Epithelial cell of esophagus (primary cell): ENCODE measurements around the gene KRTAP5-7.
"Not testable (repeated sequence)": the region's sequence is repeated elsewhere in the genome, so short reads cannot be mapped to it uniquely, and the experiment has no call there.

Experiments used
- DNase-seq: peaks from one replicate; pipeline ENCODE4 v3.0.0; 2010; ENCODE audit warnings: low read depth
- H3K4me3 ChIP-seq: 2 replicates; pipeline ENCODE4 v1.5.1; 2011; ENCODE audit warnings: mild to moderate bottlenecking, low read length, control low read depth
- TF ChIP-seq, protein P1 (sequence below): IDR thresholded peaks from 2 replicates; pipeline ENCODE4 v1.5.1; 2011; ENCODE audit warnings: low read depth, mild to moderate bottlenecking, low read length, control low read depth, inconsistent platforms; ENCODE audit not compliant: insufficient read depth; ENCODE audit errors: missing control alignments

KRTAP5-7 gene

DNA sequence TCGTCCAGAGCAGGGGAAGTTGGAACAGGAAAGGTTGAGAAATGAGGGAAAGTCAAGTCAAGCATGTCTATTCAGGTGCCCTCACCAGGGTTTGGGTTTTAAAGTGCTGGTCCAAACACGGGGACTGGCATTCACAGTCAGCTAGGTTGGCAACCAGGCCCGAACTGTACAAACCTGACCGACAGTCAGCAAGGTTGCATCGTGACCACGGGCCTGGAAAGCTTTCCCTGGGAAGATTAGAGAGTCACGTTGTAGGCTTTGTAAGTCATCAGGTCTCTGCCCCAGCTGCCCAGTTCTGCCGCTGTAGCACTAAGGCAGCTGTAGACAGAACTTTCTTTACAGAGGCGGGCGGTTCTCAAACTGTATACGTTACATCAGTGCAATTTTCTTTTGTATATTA is 45.7 kb downstream of the KRTAP5-7 start:
- no peak for DNase-seq
- H3K4me3 ChIP-seq: no peak overlapping the region
- TF ChIP-seq, protein P1, sequence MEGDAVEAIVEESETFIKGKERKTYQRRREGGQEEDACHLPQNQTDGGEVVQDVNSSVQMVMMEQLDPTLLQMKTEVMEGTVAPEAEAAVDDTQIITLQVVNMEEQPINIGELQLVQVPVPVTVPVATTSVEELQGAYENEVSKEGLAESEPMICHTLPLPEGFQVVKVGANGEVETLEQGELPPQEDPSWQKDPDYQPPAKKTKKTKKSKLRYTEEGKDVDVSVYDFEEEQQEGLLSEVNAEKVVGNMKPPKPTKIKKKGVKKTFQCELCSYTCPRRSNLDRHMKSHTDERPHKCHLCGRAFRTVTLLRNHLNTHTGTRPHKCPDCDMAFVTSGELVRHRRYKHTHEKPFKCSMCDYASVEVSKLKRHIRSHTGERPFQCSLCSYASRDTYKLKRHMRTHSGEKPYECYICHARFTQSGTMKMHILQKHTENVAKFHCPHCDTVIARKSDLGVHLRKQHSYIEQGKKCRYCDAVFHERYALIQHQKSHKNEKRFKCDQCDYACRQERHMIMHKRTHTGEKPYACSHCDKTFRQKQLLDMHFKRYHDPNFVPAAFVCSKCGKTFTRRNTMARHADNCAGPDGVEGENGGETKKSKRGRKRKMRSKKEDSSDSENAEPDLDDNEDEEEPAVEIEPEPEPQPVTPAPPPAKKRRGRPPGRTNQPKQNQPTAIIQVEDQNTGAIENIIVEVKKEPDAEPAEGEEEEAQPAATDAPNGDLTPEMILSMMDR: no peak

DNA sequence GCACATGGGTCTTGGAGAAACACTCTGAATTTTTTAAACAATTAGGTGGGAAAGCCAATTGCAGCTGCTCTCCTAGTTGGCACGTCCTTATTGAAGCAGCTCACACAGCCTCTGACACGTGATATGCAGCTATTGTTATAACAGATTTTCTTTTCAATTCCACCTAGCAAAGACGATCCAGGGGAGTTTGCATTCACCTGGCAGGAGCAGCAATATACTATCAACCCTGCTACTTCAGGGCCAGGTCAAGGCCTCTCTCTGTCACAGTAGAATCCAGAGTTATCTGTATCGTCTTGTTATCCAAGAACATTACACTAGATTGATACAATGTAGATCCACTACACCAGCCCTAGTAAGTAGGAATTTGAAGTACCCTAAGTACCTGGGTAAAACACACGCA is 47.4 kb downstream of the KRTAP5-7 start:
- TF ChIP-seq, protein P1: no peak
- no peak overlapping the region for H3K4me3 ChIP-seq
- no peak for DNase-seq

DNA sequence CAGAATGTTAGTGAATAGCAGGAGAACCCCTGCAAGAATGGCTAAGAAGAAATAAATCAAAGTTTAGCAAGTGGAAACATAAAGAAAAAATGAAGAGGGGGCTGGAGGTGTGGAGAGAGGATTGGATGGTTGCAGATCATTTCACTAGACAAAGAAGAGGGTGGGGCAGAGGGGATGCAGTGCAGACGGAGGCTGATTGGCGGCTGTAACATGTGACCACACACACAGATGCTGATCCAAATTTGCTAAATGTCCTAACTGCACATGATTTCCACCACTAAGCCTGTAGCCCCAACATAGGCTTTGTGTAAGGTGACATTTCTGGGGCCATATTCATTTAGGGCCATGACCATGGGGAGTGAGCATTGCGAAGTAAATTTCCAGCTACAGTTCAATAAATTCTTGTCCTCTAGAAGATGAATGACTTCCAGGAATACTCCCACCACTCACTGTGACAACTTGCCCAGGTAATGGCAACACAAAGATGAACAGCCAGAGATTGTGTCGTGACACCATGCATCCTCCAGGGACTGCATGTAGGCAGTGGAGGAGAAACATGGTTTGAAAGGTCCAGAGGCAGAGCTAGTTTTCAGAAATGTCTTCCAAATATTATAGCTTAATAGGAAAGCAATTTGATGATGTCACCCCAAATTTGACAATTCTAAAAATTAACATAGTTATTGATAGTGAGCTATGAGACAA is 48.8 kb downstream of the KRTAP5-7 start:
- TF ChIP-seq, protein P1: no peak
- no peak for DNase-seq
- H3K4me3 ChIP-seq: no peak overlapping the region

DNA sequence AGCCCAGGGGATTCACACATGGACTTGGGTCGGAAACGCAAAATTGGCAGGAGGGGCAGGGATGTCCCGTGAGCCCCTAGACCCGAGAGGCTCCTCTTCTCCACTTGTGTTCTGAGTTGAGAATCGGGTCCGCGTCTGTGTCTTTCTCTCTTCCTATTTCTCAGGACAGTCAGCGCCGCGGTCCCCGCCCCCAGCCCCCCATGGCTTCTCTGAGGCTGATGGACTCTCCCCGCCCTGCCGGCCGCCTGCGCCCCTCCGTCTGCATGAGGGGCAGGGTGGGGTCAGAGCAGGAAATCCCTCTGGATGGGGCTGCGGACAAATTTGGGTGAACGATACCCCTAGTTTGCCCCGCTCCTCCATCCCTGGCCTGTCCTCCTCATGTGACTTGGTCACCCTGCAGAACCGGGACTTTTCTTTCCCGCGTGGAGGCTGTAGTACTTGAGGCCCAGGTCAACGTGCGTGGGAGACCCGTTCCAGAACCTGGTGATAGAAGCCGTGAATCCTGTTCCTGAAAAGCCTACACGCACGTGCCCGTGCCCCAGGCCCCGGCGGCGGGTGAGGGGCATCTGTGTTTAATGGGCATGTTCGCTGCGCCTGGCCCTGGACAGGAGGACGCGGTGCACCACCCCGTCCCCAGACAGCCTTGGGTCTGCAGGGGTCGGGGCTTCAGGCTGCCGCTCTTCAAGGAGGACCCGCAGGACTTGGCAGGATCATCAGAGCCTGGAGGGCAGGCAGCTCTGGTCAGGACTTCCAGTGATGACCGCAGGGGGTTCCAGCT is 49.8 kb downstream of the KRTAP5-7 start:
- not testable (repeated sequence) for DNase-seq, H3K4me3 ChIP-seq

DNA sequence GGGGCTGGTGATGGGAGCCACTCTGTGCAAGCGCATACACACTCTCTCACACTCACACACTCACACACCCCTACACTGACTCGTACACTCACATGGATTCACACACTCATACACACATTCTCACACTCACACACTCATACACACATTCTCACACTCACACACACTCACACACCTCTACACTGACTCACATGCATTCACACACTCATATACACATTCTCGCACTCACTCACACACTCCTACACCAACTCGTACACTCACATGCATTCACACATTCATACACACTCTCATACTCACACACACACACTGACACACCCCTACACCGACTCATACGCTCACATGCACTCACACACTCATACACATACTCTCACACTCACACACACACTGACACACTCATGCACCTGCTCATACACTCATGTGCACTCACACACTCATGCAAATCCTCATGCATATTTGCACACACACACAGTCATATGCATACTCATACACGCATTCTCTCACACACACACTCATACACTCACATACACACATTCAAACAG is 50.5 kb downstream of the KRTAP5-7 start:
- DNase-seq: no peak
- H3K4me3 ChIP-seq: no peak overlapping the region
- TF ChIP-seq, protein P1: no peak
